HepG2 (cell line): ENCODE measurements around the gene ZNF134. TPM values are rescaled to one million over a fixed set of nuclear protein-coding genes. Genes with fewer than 3 reads are reported as not detected.

Experiments
- ATAC-seq: fragments of 200-7000 bp; cut with Tn5 transposase; 3 replicates; pipeline ENCODE4 v1.9.1; 2020; ENCODE audit warnings: mild to moderate bottlenecking, moderate library complexity
- BruUV-seq: library from RNA; stranded (reverse); fragments of 400-500 nt; replicated peaks from 2 replicates; lab custom pipeline; 2021; lab: Mats Ljungman, UMichigan
- CTCF ChIA-PET: fragments of 300-600 bp; formaldehyde crosslinking; extraction: SDS; loops from one replicate; lab custom pipeline; 2021; ENCODE audit warnings: low total read pairs, inconsistent platforms, low intra/inter-chr PET ratio; lab: Yijun Ruan, JAX
- POLR2A ChIA-PET: fragments of 350-600 bp; sonication (Branson Sonifier 250); formaldehyde crosslinking; loops from one replicate; lab custom pipeline; 2020; ENCODE audit warnings: antibody characterized with exemption, inconsistent platforms; lab: Yijun Ruan, JAX
- DNase-seq: peaks from one replicate; pipeline ENCODE4 v3.0.0-alpha.2; 2015; ENCODE audit warnings: low spot score
- FAIRE-seq: peaks from 3 replicates; lab custom pipeline; 2011; peaks lifted over from hg19 to GRCh38; lab: Jason Lieb, UNC
- H2AFZ ChIP-seq: one replicate; pipeline ENCODE4 v1.6.1; 2011; ENCODE audit warnings: low read length, inconsistent platforms
- H3K27ac ChIP-seq: fragments of 300-600 bp; 3 replicates; pipeline ENCODE4 v1.8.0; 2011; ENCODE audit warnings: mixed run types, mild to moderate bottlenecking, mixed read lengths, low read length, inconsistent platforms; ENCODE audit not compliant: insufficient read depth; ENCODE audit errors: extremely low read length
- H3K27me3 ChIP-seq, 2 experiments: fragments of 200-600 bp in 1 of 2; 2 replicates in 1 of 2; 3 replicates in 1 of 2; pipeline versions ENCODE4 v1.6.0 to v1.8.0; 2011; ENCODE audit warnings: low read length in 2 of 2, mild to moderate bottlenecking in 2 of 2, moderate library complexity in 2 of 2, inconsistent platforms in 1 of 2; ENCODE audit not compliant: insufficient read depth in 2 of 2, control insufficient read depth in 1 of 2
- H3K36me3 ChIP-seq, 2 experiments: fragments of 200-600 bp in 1 of 2; replicated peaks in 1 of 2; 2 replicates in 1 of 2; 3 replicates in 1 of 2; pipeline versions ENCODE4 v1.5.1 to v1.8.0; 2011; ENCODE audit warnings: low read length in 2 of 2, inconsistent platforms in 1 of 2; ENCODE audit not compliant: insufficient read depth in 2 of 2, control insufficient read depth in 1 of 2
- H3K4me1 ChIP-seq: 2 replicates; pipeline ENCODE4 v1.5.1; 2012; ENCODE audit warnings: low read length, inconsistent platforms; ENCODE audit not compliant: insufficient read depth
- H3K4me2 ChIP-seq: 2 replicates; pipeline ENCODE4 v1.6.0; 2011; ENCODE audit warnings: low read depth, low read length, inconsistent platforms
- H3K4me3 ChIP-seq, 3 experiments: fragments of 200-600 bp in 1 of 3; sonication (generic), shearing (Covaris generic) in 1 of 3; replicated peaks in 1 of 3; 2 replicates each; pipeline ENCODE4 v1.5.1; 2011 to 2016; ENCODE audit warnings: low read length in 3 of 3, inconsistent platforms in 2 of 3, low read depth in 2 of 3, mild to moderate bottlenecking in 2 of 3, control low read depth in 1 of 3, mixed read lengths in 1 of 3; ENCODE audit not compliant: insufficient read depth in 1 of 3
- H3K79me2 ChIP-seq: one replicate; pipeline ENCODE4 v1.6.1; 2011; ENCODE audit warnings: low read length, inconsistent platforms; ENCODE audit not compliant: insufficient read depth
- H3K9ac ChIP-seq: 2 replicates; pipeline ENCODE4 v1.6.0; 2011; ENCODE audit warnings: mild to moderate bottlenecking, low read depth, low read length, inconsistent platforms; ENCODE audit not compliant: insufficient read depth
- H3K9me3 ChIP-seq: 2 replicates; pipeline ENCODE4 v1.5.1; 2012; ENCODE audit warnings: mild to moderate bottlenecking, low read length
- H4K20me1 ChIP-seq: 2 replicates; pipeline ENCODE4 v1.6.0; 2011; ENCODE audit warnings: inconsistent platforms, mild to moderate bottlenecking, low read length, moderate library complexity; ENCODE audit not compliant: insufficient read depth
- AHR ChIP-seq: IDR thresholded peaks from 2 replicates; pipeline ENCODE4 v1.6.1; 2018; ENCODE audit warnings: missing genetic modification reagents, missing compliant biosample characterization
- ATRX ChIP-seq: sonication (generic); formaldehyde crosslinking; IDR thresholded peaks from 2 replicates; pipeline ENCODE4 v1.4.0; 2020; ENCODE audit warnings: missing genetic modification reagents, borderline replicate concordance
- CCAR2 ChIP-seq: fragments of 200-400 bp; formaldehyde crosslinking; optimal IDR thresholded peaks from 2 replicates; pipeline ENCODE3; 2018; ENCODE audit warnings: low read depth, mild to moderate bottlenecking, low read length, moderate library complexity
- FOXA1 ChIP-seq, 2 experiments: fragments of 450-650 bp in 1 of 2; sonication (generic) in 1 of 2; formaldehyde crosslinking in 1 of 2; IDR thresholded peaks; 2 replicates each; pipeline versions ENCODE4 v1.4.0 to v1.6.1; 2016 to 2020; ENCODE audit warnings: missing genetic modification reagents in 1 of 2
- GABPB1 ChIP-seq: IDR thresholded peaks from 2 replicates; pipeline ENCODE4 v1.6.1; 2016; ENCODE audit warnings: mild to moderate bottlenecking, missing genetic modification reagents, moderate library complexity, missing compliant biosample characterization
- GATA4 ChIP-seq: sonication (generic); IDR thresholded peaks from 2 replicates; pipeline ENCODE4 v1.6.1; 2016; ENCODE audit warnings: antibody characterized with exemption, low read depth, borderline replicate concordance
- HIVEP1 ChIP-seq: sonication (generic); formaldehyde crosslinking; IDR thresholded peaks from 2 replicates; pipeline ENCODE4 v1.4.0; 2020; ENCODE audit warnings: mild to moderate bottlenecking, missing genetic modification reagents
- KDM1A ChIP-seq: IDR thresholded peaks from 2 replicates; pipeline ENCODE4 v1.6.1; 2016; ENCODE audit warnings: missing compliant biosample characterization
- KMT2B ChIP-seq: IDR thresholded peaks from 2 replicates; pipeline ENCODE4 v1.6.1; 2016; ENCODE audit warnings: missing genetic modification reagents, missing compliant biosample characterization
- LCORL ChIP-seq, 2 experiments: fragments of 450-650 bp in 1 of 2; sonication (generic) in 1 of 2; formaldehyde crosslinking in 1 of 2; IDR thresholded peaks; 2 replicates each; pipeline versions ENCODE4 v1.5.0 to v1.6.1; 2017 to 2020; ENCODE audit warnings: antibody characterized with exemption in 1 of 2, missing genetic modification reagents in 1 of 2
- MAFF ChIP-seq: IDR thresholded peaks from 2 replicates; pipeline ENCODE4 v1.6.1; 2011; ENCODE audit warnings: low read depth, low read length, improper control_type of control experiment
- MAFK ChIP-seq, 2 experiments: IDR thresholded peaks in 1 of 2; conservative IDR thresholded peaks in 1 of 2; 2 replicates each; pipeline ENCODE4 v1.6.1; 2011; ENCODE audit warnings: improper control_type of control experiment in 2 of 2, low read length in 2 of 2
- MBNL3 ChIP-seq: fragments of 250-450 bp; sonication (Bioruptor Pico); conservative IDR thresholded peaks from 2 replicates; pipeline ENCODE4 v1.8.0; 2022; ENCODE audit warnings: mild to moderate bottlenecking, inconsistent platforms
- PHF5A ChIP-seq: IDR thresholded peaks from one replicate; pipeline ENCODE4 v1.6.1; 2018; ENCODE audit warnings: low read depth, missing genetic modification reagents; ENCODE audit not compliant: unreplicated experiment
- RBFOX2 ChIP-seq: fragments of 200-400 bp; formaldehyde crosslinking; IDR thresholded peaks from 2 replicates; pipeline ENCODE4 v1.6.1; 2017; ENCODE audit warnings: low read depth, mild to moderate bottlenecking, low read length
- WGBS: methylation state at CpG from one replicate; pipeline ENCODE4 v1.1.6; 2017; ENCODE audit warnings: low lambda C conversion rate; 5-methylcytosine and 5-hydroxymethylcytosine counted together
- in situ Hi-C: cut with HindIII; loops from 2 replicates; pipeline ENCODE4 v1.10.0; 2017; ENCODE audit warnings: low pct_unique_long_range_greater_than_20kb; ENCODE audit not compliant: extremely low pct_ligation_motif_present
- intact Hi-C: fragments of 100-400 bp; cut with micrococcal nuclease; formaldehyde crosslinking; loops from one replicate; pipeline ENCODE4 v1.10.0; 2022; ENCODE audit not compliant: unreplicated experiment
- polyA plus RNA-seq, 8 experiments: library from polyadenylated mRNA; depleted of rRNA in 3 of 8; stranded (reverse) in 7 of 8; unstranded in 1 of 8; fragments of >200 nt; fragmentation: Illumina TruSeq in 4 of 8; extraction: Trizol in 4 of 8; gene quantifications; 2 replicates each; pipeline versions ENCODE4 v1.2.1 to v1.2.3, GENCODE V29; 2011 to 2016; ENCODE audit warnings: low read depth in 4 of 8, missing spikeins in 1 of 8, mixed read lengths in 1 of 8; ENCODE audit not compliant: insufficient read depth in 1 of 8
- total RNA-seq, 5 experiments: library from RNA; depleted of rRNA; stranded (reverse); fragments of >200 nt; fragmentation: Illumina TruSeq; extraction: Trizol; gene quantifications; 2 replicates each; pipeline ENCODE4 v1.2.3, GENCODE V29; 2016; ENCODE audit warnings: low read depth in 1 of 5
- TF ChIP-seq, protein P1 (sequence below): sonication (generic); formaldehyde crosslinking; IDR thresholded peaks from 2 replicates; pipeline ENCODE4 v1.8.0; 2022; ENCODE audit warnings: low read depth, missing genetic modification reagents
- TF ChIP-seq, protein P2 (sequence below): sonication (generic); formaldehyde crosslinking; IDR thresholded peaks from 2 replicates; pipeline ENCODE4 v1.5.0; 2020; ENCODE audit warnings: missing genetic modification reagents

The ZNF134 gene
- total and polyA plus RNA-seq, 2 of the 13 experiments (the other 11 are each of a cell fraction or from before 2014, with no cell fraction given) = 6.8 to 17.1 TPM

DNA sequence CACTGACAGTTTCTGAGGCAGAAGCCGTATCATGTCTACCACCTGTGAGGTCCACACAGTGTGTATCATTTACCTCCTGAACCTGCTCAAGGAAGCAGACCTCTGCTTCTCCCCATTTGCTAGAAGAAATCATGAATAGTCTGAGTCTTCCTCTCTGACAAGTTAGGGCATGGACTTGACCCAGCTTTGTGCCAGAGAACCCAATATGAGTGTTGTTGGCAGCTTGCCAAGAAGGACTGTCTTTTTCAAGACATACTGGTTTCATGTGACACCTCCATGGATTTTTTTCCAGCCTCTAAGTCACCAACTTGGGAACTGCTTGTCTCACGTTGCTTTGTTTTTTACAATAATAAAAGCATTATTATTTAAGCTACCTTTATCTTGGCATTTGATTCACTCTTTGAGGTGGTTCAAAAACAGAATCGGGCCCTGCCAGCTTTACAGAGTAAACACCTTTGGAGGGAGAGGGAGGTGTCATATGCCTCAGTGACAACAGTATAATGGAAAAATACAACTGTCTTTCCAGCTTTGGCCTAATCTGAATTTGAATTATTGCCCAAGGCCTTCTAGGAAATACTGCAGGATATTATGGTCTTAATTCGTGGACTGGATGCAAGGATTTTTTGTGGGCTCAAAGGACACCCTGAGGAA lies 28.5 kb downstream of the ZNF134 start:
- no TSS peak for BruUV-seq
- WGBS = 94% methylated on average over 4 of the region's 4 CpGs

DNA sequence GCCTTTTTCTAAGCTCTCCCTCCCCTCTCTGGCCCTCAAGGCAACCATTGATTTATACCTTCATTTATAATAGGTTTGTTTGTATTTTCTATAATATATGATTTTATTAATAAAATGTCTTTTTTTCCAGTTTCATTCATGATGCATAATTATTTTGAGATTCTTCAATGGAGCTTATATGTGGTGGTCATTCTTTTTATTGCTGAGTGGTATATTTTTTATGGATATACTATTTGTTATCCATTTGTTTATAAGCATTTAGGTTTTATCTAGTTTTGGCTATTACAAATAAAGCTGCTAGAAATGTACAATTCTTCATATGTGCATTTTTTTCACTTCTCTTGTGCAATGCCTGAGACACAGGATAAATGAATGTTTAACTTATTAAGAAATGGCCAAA lies 29.7 kb downstream of the ZNF134 start:
- Histone ChIP-seq H3K9me3 (no peaks in the 10 kb centered on the region), H3K9ac (no peak overlapping the region)
- FAIRE-seq = no peak
- in situ Hi-C loops = no loop called here
- BruUV-seq = no TSS peak
- TF ChIP-seq GABPB1 (CRISPR knock-in tag) (no peak), FOXA1 (IDR thresholded peaks at IDR 0.05) (no peak), FOXA1 (CRISPR knock-in tag; IDR thresholded peaks at IDR 0.05) (no peak), MBNL3 (no peak), PHF5A (CRISPR knock-in tag) (no peak), RBFOX2 (no peak), KMT2B (CRISPR knock-in tag) (no peak), GATA4 (no peak), ATRX (no peak), HIVEP1 (CRISPR knock-in tag) (no peak), CCAR2 (no peak), MAFF (peak; percentile 11; the same call in 1 of the 2 replicates), AHR (CRISPR knock-in tag) (no peak), MAFK (conservative IDR thresholded peaks at IDR 0.05 in 1 of 2, IDR thresholded peaks at IDR 0.05 in 1 of 2; ENCODE audit: low read length in 2 of 2) (peak in 1 of 2 experiments; percentile 67; a peak in 2 of 4 replicates)
- TF ChIP-seq, protein P1, sequence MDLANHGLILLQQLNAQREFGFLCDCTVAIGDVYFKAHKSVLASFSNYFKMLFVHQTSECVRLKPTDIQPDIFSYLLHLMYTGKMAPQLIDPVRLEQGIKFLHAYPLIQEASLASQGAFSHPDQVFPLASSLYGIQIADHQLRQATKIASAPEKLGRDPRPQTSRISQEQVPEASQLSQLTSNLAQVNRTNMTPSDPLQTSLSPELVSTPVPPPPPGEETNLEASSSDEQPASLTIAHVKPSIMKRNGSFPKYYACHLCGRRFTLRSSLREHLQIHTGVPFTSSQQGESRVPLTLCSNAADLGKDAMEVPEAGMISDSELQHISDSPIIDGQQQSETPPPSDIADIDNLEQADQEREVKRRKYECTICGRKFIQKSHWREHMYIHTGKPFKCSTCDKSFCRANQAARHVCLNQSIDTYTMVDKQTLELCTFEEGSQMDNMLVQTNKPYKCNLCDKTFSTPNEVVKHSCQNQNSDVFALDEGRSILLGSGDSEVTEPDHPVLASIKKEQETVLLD = no peak
- TF ChIP-seq, protein P2, sequence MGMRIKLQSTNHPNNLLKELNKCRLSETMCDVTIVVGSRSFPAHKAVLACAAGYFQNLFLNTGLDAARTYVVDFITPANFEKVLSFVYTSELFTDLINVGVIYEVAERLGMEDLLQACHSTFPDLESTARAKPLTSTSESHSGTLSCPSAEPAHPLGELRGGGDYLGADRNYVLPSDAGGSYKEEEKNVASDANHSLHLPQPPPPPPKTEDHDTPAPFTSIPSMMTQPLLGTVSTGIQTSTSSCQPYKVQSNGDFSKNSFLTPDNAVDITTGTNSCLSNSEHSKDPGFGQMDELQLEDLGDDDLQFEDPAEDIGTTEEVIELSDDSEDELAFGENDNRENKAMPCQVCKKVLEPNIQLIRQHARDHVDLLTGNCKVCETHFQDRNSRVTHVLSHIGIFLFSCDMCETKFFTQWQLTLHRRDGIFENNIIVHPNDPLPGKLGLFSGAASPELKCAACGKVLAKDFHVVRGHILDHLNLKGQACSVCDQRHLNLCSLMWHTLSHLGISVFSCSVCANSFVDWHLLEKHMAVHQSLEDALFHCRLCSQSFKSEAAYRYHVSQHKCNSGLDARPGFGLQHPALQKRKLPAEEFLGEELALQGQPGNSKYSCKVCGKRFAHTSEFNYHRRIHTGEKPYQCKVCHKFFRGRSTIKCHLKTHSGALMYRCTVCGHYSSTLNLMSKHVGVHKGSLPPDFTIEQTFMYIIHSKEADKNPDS (CRISPR knock-in tag) = no peak
- TF ChIP-seq, all 625 proteins: peak for 2
- DNase-seq (no peak), ATAC-seq (no peak)
- H3K4me2 ChIP-seq = no peak overlapping the region
- ChIA-PET POLR2A (no interaction called here), CTCF (no interaction called here)
- no peak overlapping the region for H3K4me3 ChIP-seq
- no peaks in the 10 kb centered on the region for H3K79me2 ChIP-seq
- no peaks in the 10 kb centered on the region for H3K27me3 ChIP-seq
- no peaks in the 10 kb centered on the region for H3K4me1 ChIP-seq
- H2AFZ ChIP-seq = no peak overlapping the region
- H3K36me3 ChIP-seq = peaks cover 10 to 36% of the 10 kb centered on the region in 2 experiments
- H4K20me1 ChIP-seq = no peaks in the 10 kb centered on the region
- no peak overlapping the region for H3K27ac ChIP-seq
- intact Hi-C loops = no loop called here

More for the DNA sequence above, 28.5 kb downstream of the ZNF134 start:
- Histone ChIP-seq H3K4me2 (no peak overlapping the region), H3K9me3 (peaks cover 3% of the 10 kb centered on the region), H3K27me3 (no peaks in the 10 kb centered on the region), H4K20me1 (no peaks in the 10 kb centered on the region), H3K9ac (no peak overlapping the region), H3K36me3 (peaks cover 10 to 37% of the 10 kb centered on the region in 2 experiments), H3K27ac (no peak overlapping the region), H3K79me2 (no peaks in the 10 kb centered on the region), H2AFZ (no peak overlapping the region), H3K4me1 (no peaks in the 10 kb centered on the region), H3K4me3 (no peak overlapping the region)
- FAIRE-seq (no peak), ATAC-seq (no peak), DNase-seq (no peak)
- intact Hi-C loops (no loop called here), in situ Hi-C loops (no loop called here)
- ChIA-PET POLR2A (interaction anchor here (1.0 kb wide), 1 partner anchor 8 kb away, joined by 3 read pairs; no protein-coding TSS in a partner anchor), CTCF (no interaction called here)
- TF ChIP-seq KDM1A (CRISPR knock-in tag) (no peak), LCORL (IDR thresholded peaks at IDR 0.05) (peak; percentile 93), LCORL (CRISPR knock-in tag; IDR thresholded peaks at IDR 0.05) (no peak)
